ENCODE results near the gene ITPRIP.

ITPRIP gene

DNA sequence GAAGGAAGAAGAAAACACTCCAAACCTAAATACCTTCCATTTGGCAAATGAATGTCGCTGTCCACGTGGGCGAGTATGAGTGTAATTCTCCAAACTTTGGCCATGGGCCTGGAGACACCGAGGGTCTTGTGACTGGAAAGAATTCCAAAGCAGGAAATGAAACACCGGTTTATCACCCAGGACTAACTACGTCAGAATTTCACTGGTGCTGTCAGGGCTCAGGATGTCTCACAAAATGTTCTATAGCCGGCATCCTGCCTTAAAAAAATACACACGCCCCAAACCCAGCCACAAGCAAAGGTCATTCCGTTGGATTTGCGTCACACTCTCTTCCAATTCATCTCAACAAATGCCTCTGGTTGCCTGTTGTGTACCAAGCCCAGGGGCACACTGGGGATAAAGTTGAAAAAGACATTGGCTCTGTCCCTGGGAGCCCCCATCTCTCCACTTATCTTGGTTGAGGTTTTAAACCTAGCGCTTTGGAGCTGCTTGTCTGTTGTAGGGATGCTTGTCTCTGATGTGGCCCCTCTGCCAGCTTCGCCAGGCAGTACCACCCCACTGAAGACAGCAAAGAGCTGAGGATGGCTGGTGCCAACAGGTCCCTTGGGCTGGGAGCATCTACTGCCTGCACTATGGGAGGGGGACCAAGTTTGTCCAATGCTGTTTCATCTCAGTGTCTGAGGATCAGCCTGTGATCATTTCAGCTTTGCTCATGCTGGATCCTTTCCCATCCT lies 38.1 kb downstream of the ITPRIP start:
- no peak overlapping the region for H3K9ac ChIP-seq (ENCODE audit: low read depth, low read length)
- 0 out of 2 replicates have a peak, but pooled peaks cover 3% of the 10 kb centered on the region for H3K36me3 ChIP-seq (ENCODE audit: insufficient read depth, low read length)
- no peaks in the 10 kb centered on the region for H3K4me1 ChIP-seq (ENCODE audit: insufficient read depth, low read length)
- H3K9me3 ChIP-seq (ENCODE audit: control insufficient read depth, insufficient read depth, low read length), result peaks cover 8% of the 10 kb centered on the region

DNA sequence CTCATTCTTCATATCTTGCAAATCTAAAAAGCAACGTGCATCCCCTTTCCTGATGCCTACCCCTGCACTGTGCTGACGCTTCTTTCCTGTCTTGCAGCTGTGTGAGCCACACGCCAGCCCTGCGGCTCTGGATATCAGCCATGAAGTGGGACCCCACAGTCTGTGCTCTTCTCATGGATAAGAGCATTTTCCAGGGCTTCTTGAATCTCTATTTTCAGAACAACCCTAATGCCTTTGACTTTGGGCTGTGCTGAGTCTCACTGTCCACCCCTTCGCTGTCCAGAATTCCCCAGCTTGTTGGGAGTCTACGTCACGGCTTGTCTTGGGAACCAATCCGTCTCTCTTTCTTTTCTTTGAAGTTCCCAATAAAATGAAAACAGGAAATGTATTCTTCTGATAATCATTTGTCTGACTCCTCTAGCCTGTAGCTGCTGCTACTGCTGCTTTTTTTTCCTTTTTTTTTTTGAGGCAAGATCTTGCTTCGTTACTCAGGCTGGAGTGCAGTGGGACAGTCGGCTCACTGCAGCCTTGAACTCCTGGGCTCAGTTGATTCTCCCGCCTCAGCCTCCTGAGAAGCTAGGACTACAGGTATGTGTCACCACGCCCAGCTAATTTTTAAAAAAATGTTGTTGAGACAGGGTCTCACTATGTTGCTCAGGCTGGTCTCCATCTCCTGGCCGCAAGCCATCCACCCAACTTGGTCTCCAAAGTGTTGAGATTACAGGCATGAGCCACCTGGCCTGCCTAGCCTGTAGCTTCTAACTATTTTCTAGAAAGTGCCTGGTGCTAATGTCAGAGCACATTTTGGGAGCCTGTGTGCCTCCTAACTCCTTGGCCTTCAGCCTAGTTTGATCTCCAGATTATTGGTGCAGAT lies 39.0 kb downstream of the ITPRIP start:
- Histone ChIP-seq H3K9ac (ENCODE audit: low read depth, low read length) (no peak overlapping the region), H3K4me1 (ENCODE audit: insufficient read depth, low read length) (no peaks in the 10 kb centered on the region), H3K36me3 (ENCODE audit: insufficient read depth, low read length) (0 out of 2 replicates have a peak, but pooled peaks cover 3% of the 10 kb centered on the region), H3K9me3 (ENCODE audit: control insufficient read depth, insufficient read depth, low read length) (peaks cover 6% of the 10 kb centered on the region)

DNA sequence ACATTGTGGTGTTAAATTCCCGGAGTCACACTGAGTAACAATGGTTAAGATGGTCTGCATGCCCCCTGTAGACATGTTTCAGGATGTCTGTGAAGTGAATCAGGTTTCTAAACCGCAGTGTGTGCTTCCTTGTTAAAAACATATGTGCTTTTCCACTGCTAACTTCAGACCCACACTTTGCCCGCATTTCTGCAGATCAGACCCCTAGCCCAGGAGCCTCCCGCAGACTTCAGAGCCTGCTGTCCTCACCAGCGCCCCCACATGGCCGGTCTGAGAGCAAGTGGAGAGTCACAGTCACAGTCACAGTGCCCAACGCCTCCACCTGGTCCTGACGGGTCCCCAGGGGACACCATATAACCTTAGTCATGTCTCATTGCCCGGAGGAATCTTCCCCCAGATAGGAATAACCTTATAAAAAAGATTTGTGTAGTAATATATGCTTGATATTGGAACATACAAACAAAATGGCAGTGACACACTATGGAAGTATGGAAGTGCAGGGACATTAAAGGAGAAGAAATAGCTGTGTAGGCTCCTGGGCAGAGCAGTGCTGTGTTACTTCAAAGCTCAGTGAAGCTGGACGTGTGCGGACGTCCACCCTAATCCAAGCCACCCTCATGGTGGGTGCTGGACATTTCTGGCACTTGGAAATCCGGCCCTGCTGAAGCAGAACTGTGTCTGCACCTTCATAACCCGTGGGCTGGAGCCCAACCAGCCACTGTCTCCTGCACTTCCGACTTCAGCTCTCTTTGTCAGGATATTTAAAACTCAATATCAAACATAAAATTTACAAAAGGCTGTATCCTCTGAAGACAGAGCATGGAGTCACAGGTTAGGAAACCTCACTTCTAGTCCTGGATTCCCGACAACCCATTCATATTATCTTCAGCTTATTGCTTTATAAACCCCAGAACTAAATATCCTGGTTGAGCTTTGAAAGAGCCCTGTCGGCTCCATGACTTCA lies 40.3 kb downstream of the ITPRIP start:
- Histone ChIP-seq H3K4me1 (ENCODE audit: insufficient read depth, low read length) (no peaks in the 10 kb centered on the region), H3K9ac (ENCODE audit: low read depth, low read length) (no peak overlapping the region), H3K9me3 (ENCODE audit: control insufficient read depth, insufficient read depth, low read length) (no peaks in the 10 kb centered on the region), H3K36me3 (ENCODE audit: insufficient read depth, low read length) (0 out of 2 replicates have a peak, but pooled peaks cover 3% of the 10 kb centered on the region)

DNA sequence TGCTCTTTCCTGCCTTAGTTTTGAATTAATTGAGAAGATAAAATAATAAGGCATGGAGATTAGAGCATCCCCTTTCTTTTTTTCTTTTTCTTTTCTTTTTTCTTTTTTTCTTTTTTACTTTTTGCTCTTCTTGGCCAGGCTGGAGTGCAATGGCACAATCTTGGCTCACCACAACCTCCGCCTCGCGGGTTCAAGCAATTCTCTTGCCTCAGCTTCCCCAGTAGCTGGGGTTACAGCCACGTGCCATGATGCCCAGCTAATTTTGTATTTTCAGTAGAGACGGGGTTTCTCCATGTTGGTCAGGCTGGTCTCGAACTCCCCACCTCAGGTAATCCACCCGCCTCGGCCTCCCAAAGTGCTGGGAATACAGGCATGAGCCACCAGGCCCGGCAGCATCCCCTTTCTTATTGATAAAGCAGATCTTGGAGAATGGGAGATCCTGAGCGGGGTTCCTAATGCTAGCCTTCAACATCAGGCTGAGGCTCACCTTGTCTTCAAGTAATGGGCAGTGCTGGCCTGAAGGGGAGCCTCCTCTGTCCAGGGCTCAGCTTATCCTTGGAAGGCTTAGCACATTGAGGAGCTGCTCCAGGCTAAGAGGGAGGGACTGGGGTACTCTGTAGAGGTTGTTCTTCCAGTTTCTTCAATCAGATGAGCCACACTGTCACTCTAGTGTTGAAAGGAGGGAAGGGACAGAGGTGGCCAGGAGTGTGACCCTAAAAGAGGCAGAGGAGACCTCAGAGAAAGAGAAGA lies 41.4 kb downstream of the ITPRIP start:
- Histone ChIP-seq H3K9me3 (ENCODE audit: control insufficient read depth, insufficient read depth, low read length) (no peaks in the 10 kb centered on the region), H3K9ac (ENCODE audit: low read depth, low read length) (no peak overlapping the region), H3K4me1 (ENCODE audit: insufficient read depth, low read length) (peaks cover 4% of the 10 kb centered on the region), H3K36me3 (ENCODE audit: insufficient read depth, low read length) (0 out of 2 replicates have a peak, but pooled peaks cover 3% of the 10 kb centered on the region)

DNA sequence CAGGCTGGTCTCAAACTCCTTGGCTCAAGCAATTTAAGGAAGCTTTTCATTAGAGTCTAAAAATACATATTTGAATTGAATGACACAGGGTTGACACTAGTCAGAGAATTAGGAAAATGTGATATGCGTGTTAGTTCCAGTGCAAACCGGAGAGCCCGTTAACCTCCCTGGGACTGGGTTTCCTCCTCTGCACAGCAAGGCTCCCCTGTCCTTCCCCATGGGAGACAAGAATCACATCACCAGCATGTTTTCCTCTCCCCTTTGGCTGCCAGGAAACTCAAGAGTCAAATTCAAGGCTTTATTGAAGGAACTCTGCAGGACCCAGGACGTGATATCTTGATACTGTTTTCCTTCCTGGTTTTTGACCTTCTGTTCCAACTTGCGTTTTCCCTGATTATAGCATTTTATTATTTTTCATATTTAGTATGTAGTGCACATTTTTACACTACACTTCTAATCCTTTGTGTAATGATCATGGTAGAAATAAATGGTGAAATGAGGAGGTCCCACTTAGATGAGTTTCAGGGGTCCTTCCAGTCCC lies 44.4 kb downstream of the ITPRIP start:
- Histone ChIP-seq H3K4me1 (ENCODE audit: insufficient read depth, low read length) (peaks cover 13% of the 10 kb centered on the region), H3K9ac (ENCODE audit: low read depth, low read length) (no peak overlapping the region), H3K9me3 (ENCODE audit: control insufficient read depth, insufficient read depth, low read length) (no peaks in the 10 kb centered on the region), H3K36me3 (ENCODE audit: insufficient read depth, low read length) (no peaks in the 10 kb centered on the region)

DNA sequence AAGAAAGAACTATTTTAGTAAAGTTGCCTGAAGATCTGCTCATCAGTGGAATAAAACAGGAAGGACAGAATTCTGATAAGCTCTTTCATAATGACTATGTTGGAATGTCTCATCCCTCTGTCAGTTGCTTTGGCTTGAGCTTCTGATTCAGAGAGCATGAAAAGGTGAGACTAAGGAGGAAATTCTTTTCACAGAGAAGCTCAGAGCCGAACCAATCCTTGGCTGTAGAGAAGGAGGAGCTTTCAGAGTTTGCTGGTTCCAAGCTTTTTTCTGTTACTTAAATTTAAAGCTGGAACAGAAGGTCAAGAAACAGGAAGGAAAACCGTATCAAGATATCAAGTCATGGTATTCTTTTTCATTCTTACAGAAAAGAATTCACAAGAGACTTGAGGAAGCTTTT lies 45.3 kb downstream of the ITPRIP start:
- Histone ChIP-seq H3K36me3 (ENCODE audit: insufficient read depth, low read length) (no peaks in the 10 kb centered on the region), H3K4me1 (ENCODE audit: insufficient read depth, low read length) (peaks cover 13% of the 10 kb centered on the region), H3K9ac (ENCODE audit: low read depth, low read length) (no peak overlapping the region), H3K9me3 (ENCODE audit: control insufficient read depth, insufficient read depth, low read length) (no peaks in the 10 kb centered on the region)

DNA sequence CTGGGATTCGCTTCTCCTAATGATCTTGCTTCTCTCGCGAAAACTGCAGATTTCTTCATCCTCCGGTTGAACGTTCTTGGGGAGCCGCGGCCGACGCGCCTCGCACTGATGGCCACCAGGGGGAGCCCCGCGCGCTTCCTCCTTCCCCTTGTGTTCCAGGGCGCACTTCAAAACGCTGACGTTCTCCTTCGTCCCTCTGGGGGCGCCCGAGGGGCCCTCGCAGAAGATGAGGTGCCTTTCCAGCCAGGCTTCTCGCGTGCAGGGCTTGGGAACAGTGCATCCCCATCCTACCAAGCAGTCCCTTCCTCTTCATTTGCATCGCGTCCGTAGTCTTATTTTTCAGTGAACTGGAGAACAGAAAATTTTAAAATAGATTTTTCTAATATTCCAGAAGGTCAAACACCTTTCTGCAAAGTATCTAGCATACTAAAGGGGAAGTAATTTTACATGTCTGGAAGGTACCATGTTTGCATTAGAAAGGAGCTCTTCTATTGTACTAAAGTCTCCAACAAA lies 46.8 kb downstream of the ITPRIP start:
- no peak overlapping the region for H3K9ac ChIP-seq (ENCODE audit: low read depth, low read length)
- no peaks in the 10 kb centered on the region for H3K36me3 ChIP-seq (ENCODE audit: insufficient read depth, low read length)
- peaks cover 13% of the 10 kb centered on the region for H3K4me1 ChIP-seq (ENCODE audit: insufficient read depth, low read length)
- H3K9me3 ChIP-seq (ENCODE audit: control insufficient read depth, insufficient read depth, low read length), result no peaks in the 10 kb centered on the region

DNA sequence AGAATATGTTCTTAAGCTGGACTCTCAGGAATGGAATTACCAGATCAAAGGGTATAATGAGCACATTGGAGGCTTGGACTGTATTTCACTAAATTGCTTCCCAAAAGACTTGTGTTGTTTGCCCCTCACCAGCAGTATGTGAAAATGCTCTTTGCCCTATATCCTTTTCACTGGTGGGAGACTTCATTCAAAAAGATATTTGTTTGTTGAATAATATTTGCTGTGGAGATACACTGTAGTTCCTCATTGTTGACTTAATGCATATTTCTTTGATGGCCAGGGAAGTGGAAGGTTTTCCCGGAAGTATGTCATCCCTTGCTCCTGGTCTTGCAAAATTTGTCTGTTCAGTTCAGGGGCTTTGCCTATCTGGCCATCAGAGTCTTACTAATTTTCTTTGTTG lies 49.9 kb downstream of the ITPRIP start:
- H3K9ac ChIP-seq (ENCODE audit: low read depth, low read length), result no peak overlapping the region
- peaks cover 13% of the 10 kb centered on the region for H3K4me1 ChIP-seq (ENCODE audit: insufficient read depth, low read length)
- no peaks in the 10 kb centered on the region for H3K36me3 ChIP-seq (ENCODE audit: insufficient read depth, low read length)
- no peaks in the 10 kb centered on the region for H3K9me3 ChIP-seq (ENCODE audit: control insufficient read depth, insufficient read depth, low read length)

DNA sequence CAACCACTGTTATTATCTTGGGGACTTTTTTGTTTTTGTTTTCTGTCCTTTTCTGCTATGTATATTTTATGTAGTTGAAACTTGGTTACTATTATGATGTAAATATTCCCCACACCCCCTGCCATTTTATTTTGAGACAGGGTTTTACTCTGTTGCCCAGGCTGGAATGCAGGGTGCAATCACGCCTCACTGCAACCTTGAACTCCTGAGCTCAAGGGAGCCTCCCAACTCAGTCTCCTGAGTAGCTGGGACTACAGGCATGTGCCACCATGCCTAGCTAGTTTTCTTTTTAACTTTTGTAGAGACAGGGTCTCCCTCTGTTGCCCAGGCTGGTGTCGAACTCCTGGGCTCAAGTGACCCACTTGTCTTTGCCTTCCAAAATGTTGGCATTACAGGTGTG lies 51.3 kb downstream of the ITPRIP start:
- H3K36me3 ChIP-seq (ENCODE audit: insufficient read depth, low read length), result no peaks in the 10 kb centered on the region
- no peak overlapping the region for H3K9ac ChIP-seq (ENCODE audit: low read depth, low read length)
- H3K9me3 ChIP-seq (ENCODE audit: control insufficient read depth, insufficient read depth, low read length), result no peaks in the 10 kb centered on the region
- H3K4me1 ChIP-seq (ENCODE audit: insufficient read depth, low read length), result peaks cover 10% of the 10 kb centered on the region

DNA sequence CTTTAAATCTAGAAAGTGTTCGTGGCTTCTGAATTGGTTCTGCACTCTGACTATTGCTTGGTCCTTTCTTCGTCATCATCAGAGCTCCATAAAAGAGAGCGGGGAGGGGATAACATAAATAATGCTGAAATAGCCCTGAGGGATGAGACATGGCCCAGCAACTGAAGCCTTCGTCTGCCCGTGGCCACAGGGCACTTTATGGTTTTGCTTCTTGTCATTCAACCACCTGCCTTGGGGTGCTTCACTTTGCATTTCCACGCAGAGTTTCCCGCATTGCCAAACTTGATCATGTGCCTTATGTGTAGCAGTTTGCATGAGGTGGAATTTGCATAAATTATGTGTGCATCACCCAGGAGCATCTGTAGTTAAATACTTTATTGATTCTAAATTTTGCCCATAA lies 53.4 kb downstream of the ITPRIP start:
- Histone ChIP-seq H3K4me1 (ENCODE audit: insufficient read depth, low read length) (no peaks in the 10 kb centered on the region), H3K36me3 (ENCODE audit: insufficient read depth, low read length) (no peaks in the 10 kb centered on the region), H3K9ac (ENCODE audit: low read depth, low read length) (no peak overlapping the region), H3K9me3 (ENCODE audit: control insufficient read depth, insufficient read depth, low read length) (no peaks in the 10 kb centered on the region)

DNA sequence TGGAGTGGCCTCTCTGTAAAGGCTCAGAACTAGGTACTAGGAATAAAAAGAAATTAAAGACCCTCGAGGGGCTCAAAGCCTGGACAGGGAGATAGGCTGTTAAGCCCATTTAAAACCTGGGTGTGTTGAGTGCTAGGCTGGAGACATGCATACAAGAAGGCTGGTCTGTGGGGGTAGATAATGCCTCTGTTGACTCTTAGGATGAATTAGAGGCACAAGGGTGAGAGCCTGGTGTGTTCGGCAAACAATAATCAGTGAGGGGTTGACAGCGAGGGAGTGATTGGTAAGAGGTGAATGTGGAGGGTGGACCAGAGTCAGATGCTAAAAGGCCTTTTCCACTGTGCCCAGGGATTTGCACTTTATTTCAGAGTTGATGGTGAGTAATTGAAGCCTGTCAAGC lies 56.6 kb downstream of the ITPRIP start:
- Histone ChIP-seq H3K36me3 (ENCODE audit: insufficient read depth, low read length) (no peaks in the 10 kb centered on the region), H3K9me3 (ENCODE audit: control insufficient read depth, insufficient read depth, low read length) (no peaks in the 10 kb centered on the region), H3K4me1 (ENCODE audit: insufficient read depth, low read length) (no peaks in the 10 kb centered on the region)

DNA sequence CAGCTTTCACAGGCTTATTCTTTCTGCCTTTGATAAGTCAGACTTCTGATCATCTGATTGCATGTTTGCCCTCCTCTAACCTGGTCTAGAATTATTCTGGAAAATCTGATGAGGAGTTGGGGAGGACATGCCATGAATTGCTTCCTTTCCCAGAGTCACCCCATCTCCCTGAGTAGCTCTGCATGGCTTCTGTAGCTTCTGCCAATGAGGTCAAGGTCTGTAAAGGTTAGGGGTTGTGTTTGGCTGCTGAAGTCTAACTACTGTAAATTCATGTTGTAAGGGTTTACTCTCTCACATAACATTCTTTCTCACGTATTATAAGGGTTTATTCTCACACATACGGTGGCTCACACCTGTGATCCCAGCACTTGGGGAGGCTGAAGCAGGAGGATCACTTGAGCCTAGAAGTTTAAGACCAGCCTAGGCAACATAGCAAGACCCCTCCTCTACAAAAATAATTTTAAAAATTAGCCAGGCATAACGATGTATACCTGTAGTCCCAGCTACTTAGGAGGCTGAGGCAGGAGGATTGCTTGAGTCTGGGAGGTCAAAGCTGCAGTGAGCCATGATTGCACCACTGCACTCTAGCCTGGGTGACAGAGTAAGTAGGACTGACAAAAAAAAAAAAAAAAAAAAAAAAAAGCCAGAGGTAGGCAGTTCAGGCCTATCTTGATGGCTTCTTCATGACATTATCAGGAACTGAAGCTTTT lies 58.6 kb downstream of the ITPRIP start:
- no peaks in the 10 kb centered on the region for H3K36me3 ChIP-seq (ENCODE audit: insufficient read depth, low read length)
- H3K4me1 ChIP-seq (ENCODE audit: insufficient read depth, low read length), result no peaks in the 10 kb centered on the region; the same call in 1 of the 2 replicates
- no peaks in the 10 kb centered on the region for H3K9me3 ChIP-seq (ENCODE audit: control insufficient read depth, insufficient read depth, low read length)

More for the DNA sequence above, 56.6 kb downstream of the ITPRIP start:
- H3K9ac ChIP-seq (ENCODE audit: low read depth, low read length), result no peak overlapping the region

DNA sequence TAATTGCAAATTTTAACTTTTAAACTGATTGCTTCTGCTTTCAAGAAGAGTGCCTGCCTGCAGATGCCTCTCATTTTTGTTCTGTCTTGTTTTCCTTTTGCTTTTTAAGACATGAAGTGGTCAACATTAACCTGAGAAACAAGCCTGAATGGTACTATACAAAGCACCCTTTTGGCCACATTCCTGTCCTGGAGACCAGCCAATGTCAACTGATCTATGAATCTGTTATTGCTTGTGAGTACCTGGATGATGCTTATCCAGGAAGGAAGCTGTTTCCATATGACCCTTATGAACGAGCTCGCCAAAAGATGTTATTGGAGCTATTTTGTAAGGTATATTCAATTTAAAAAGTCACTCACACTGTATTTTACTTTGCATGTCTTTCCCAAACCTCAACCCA lies 60.5 kb downstream of the ITPRIP start:
- H3K4me1 ChIP-seq (ENCODE audit: insufficient read depth, low read length), result no peaks in the 10 kb centered on the region; the same call in 1 of the 2 replicates

More for the DNA sequence above, 58.6 kb downstream of the ITPRIP start:
- no peak overlapping the region for H3K9ac ChIP-seq (ENCODE audit: low read depth, low read length)

More for the DNA sequence above, 60.5 kb downstream of the ITPRIP start:
- H3K9ac ChIP-seq (ENCODE audit: low read depth, low read length), result no peak overlapping the region
- H3K9me3 ChIP-seq (ENCODE audit: control insufficient read depth, insufficient read depth, low read length), result no peaks in the 10 kb centered on the region
- no peaks in the 10 kb centered on the region for H3K36me3 ChIP-seq (ENCODE audit: insufficient read depth, low read length)
